Thoracic aorta (tissue), 2 donors: Measurements from ENCODE around the gene GPA33. TPM values are rescaled to one million over a fixed set of nuclear protein-coding genes. Genes with fewer than 3 reads are reported as not detected.

Source experiments
- ATAC-seq: fragments of 150-250 bp; one replicate; pipeline ENCODE4 v1.8.0; 2017; ENCODE audit warnings: low read depth; ENCODE audit not compliant: insufficient number of reproducible peaks, low FRiP score
- DNase-seq: peaks from one replicate; pipeline ENCODE4 v3.0.0-alpha.2; 2020; ENCODE audit warnings: low spot score
- H3K27ac ChIP-seq, 2 donors: fragments of 200-600 bp; sonication (generic); 1 replicate in 1 of 2; 2 replicates in 1 of 2; pipeline ENCODE4 v1.5.1; 2016; ENCODE audit warnings: mild to moderate bottlenecking in 2 of 2, moderate library complexity in 2 of 2
- H3K27me3 ChIP-seq: fragments of 200-600 bp; sonication (generic); replicated peaks from 2 replicates; pipeline ENCODE4 v1.6.0; 2016; ENCODE audit warnings: mild to moderate bottlenecking; ENCODE audit not compliant: insufficient read depth
- H3K36me3 ChIP-seq: fragments of 200-600 bp; sonication (generic); one replicate; pipeline ENCODE4 v1.5.1; 2016
- H3K4me1 ChIP-seq, 2 donors: fragments of 200-600 bp; sonication (generic); 1 replicate in 1 of 2; 2 replicates in 1 of 2; pipeline versions ENCODE4 v1.5.1 to v1.6.0; 2016; ENCODE audit warnings: low read depth in 2 of 2, mild to moderate bottlenecking in 1 of 2; ENCODE audit not compliant: control insufficient read depth in 1 of 2
- H3K4me3 ChIP-seq: fragments of 200-600 bp; sonication (generic); 2 replicates; pipeline ENCODE4 v1.5.1; 2016; ENCODE audit warnings: mild to moderate bottlenecking
- H3K9me3 ChIP-seq: fragments of 200-600 bp; sonication (generic); 2 replicates; pipeline ENCODE4 v1.5.1; 2016
- total RNA-seq, 2 donors: library from RNA; depleted of rRNA; stranded (reverse); fragments of >200 nt; gene quantifications; one replicate each; pipeline versions ENCODE4 v1.1.0 to v1.2.3, GENCODE V29; 2016
- TF ChIP-seq, protein P1 (sequence below): fragments of 200-600 bp; sonication (generic); IDR thresholded peaks from one replicate; pipeline ENCODE4 v1.5.1; 2019; ENCODE audit warnings: antibody characterized with exemption

Gene GPA33
- total RNA-seq, 2 donors from 2014 or later: not detected

DNA sequence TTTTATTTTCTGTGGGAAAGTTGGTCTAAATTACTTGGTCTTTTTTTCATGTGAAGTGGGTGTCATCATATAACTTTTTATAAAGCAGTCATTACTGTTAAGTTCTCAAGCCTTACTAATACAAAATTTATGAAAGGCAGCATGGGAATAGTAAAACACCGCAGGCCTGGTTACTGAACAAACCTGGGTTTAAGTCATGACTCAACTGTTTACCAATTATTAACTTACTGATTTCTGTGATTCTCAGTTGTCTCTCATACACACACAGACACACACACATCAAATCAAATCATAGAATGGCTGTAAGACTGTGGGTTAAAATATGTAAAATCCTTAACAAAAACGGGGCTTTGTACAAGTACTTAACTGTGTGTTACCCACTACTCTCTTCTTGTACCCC lies 86.5 kb downstream of the GPA33 start:
- Histone ChIP-seq H3K27ac (no peak overlapping the region), H3K27me3 (no peaks in the 10 kb centered on the region), H3K4me3 (no peak overlapping the region), H3K4me1 (no peaks in the 10 kb centered on the region), H3K9me3 (no peaks in the 10 kb centered on the region), H3K36me3 (no peaks in the 10 kb centered on the region)
- TF ChIP-seq, protein P1, sequence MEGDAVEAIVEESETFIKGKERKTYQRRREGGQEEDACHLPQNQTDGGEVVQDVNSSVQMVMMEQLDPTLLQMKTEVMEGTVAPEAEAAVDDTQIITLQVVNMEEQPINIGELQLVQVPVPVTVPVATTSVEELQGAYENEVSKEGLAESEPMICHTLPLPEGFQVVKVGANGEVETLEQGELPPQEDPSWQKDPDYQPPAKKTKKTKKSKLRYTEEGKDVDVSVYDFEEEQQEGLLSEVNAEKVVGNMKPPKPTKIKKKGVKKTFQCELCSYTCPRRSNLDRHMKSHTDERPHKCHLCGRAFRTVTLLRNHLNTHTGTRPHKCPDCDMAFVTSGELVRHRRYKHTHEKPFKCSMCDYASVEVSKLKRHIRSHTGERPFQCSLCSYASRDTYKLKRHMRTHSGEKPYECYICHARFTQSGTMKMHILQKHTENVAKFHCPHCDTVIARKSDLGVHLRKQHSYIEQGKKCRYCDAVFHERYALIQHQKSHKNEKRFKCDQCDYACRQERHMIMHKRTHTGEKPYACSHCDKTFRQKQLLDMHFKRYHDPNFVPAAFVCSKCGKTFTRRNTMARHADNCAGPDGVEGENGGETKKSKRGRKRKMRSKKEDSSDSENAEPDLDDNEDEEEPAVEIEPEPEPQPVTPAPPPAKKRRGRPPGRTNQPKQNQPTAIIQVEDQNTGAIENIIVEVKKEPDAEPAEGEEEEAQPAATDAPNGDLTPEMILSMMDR: no peak
- ATAC-seq: no peak
- no peak for DNase-seq

Other genes starting within 250 kb of the GPA33 start
- gene TADA1, start 214.1 kb downstream of the GPA33 start, total RNA-seq: 1 to 10 TPM; 5.7 to 6.5 TPM
- under 1 TPM in 1 of 2 donors, not detected in 1; 0.85 TPM for gene ILDR2, start 114.8 kb downstream of the GPA33 start, total RNA-seq
- gene MAEL, start 101.1 kb downstream of the GPA33 start, total RNA-seq: not detected
- gene STYXL2, start 3.7 kb upstream of the GPA33 start, total RNA-seq: 10 to 100 TPM in 1 of 2 donors, 1 to 10 TPM in 1; 5.8 to 21.9 TPM
- 10 to 100 TPM; 15.3 to 25.5 TPM for gene POU2F1, start 130.5 kb upstream of the GPA33 start, total RNA-seq